Neural progenitor cell (in vitro differentiated cells): ENCODE data around the gene KIAA1217. TPM values are rescaled to one million over a fixed set of nuclear protein-coding genes. Genes with fewer than 3 reads are reported as not detected.

Experiments used
- DNase-seq: peaks from one replicate; pipeline ENCODE4 v3.0.0-alpha.2; 2016; ENCODE audit warnings: low spot score
- H2AFZ ChIP-seq: fragments of 200-600 bp; sonication (generic); replicated peaks from 2 replicates; pipeline ENCODE4 v1.6.1; 2016; ENCODE audit warnings: antibody characterized with exemption
- H3F3A ChIP-seq: fragments of 200-600 bp; sonication (generic); 2 replicates; pipeline ENCODE4 v1.6.1; 2016; ENCODE audit warnings: antibody characterized with exemption, low read depth
- H3K27ac ChIP-seq: fragments of 200-600 bp; sonication (generic); 2 replicates; pipeline ENCODE4 v1.5.1; 2016; ENCODE audit warnings: mild to moderate bottlenecking
- H3K27me3 ChIP-seq: fragments of 200-600 bp; sonication (generic); 2 replicates; pipeline ENCODE4 v1.6.1; 2016; ENCODE audit warnings: mild to moderate bottlenecking, moderate library complexity
- H3K36me3 ChIP-seq: fragments of 200-600 bp; sonication (generic); 2 replicates; pipeline ENCODE4 v1.5.1; 2016
- H3K4me1 ChIP-seq: fragments of 200-600 bp; sonication (generic); 2 replicates; pipeline ENCODE4 v1.6.1; 2016; ENCODE audit warnings: mixed run types
- H3K4me2 ChIP-seq: fragments of 200-600 bp; sonication (generic); 2 replicates; pipeline ENCODE4 v1.6.1; 2016
- H3K4me3 ChIP-seq: fragments of 200-600 bp; sonication (generic); 2 replicates; pipeline ENCODE4 v1.5.1; 2016
- H3K79me2 ChIP-seq: fragments of 200-600 bp; sonication (generic); 2 replicates; pipeline ENCODE4 v1.6.1; 2016; ENCODE audit warnings: low read depth
- H3K9ac ChIP-seq: fragments of 200-600 bp; sonication (generic); 2 replicates; pipeline ENCODE4 v1.6.1; 2016
- H3K9me3 ChIP-seq: fragments of 200-600 bp; sonication (generic); 2 replicates; pipeline ENCODE4 v1.5.1; 2016; ENCODE audit warnings: low read depth
- H4K20me1 ChIP-seq: fragments of 200-600 bp; sonication (generic); 2 replicates; pipeline ENCODE4 v1.6.1; 2016; ENCODE audit warnings: low read depth
- H3K27ac Mint-ChIP-seq: 3 replicates; pipeline ENCODE4 v1.8.0; 2021; ENCODE audit warnings: mixed read lengths
- H3K27me3 Mint-ChIP-seq: 2 replicates; pipeline ENCODE4 v1.8.0; 2022; ENCODE audit warnings: low read depth, mild to moderate bottlenecking, inconsistent platforms, moderate library complexity, mixed read lengths; ENCODE audit not compliant: insufficient read depth
- H3K36me3 Mint-ChIP-seq: 3 replicates; pipeline ENCODE4 v1.8.0; 2021; ENCODE audit warnings: mixed read lengths
- H3K4me1 Mint-ChIP-seq: 3 replicates; pipeline ENCODE4 v1.8.0; 2021; ENCODE audit warnings: mixed read lengths
- H3K4me3 Mint-ChIP-seq: 3 replicates; pipeline ENCODE4 v1.8.0; 2021; ENCODE audit warnings: mild to moderate bottlenecking, moderate library complexity, mixed read lengths
- H3K9me3 Mint-ChIP-seq: 3 replicates; pipeline ENCODE4 v1.8.0; 2020; ENCODE audit warnings: mixed read lengths
- EZH2 ChIP-seq: fragments of 200-600 bp; sonication (generic); IDR thresholded peaks from 2 replicates; pipeline ENCODE4 v1.6.1; 2017; ENCODE audit warnings: antibody characterized with exemption, mild to moderate bottlenecking, moderate library complexity
- EZH2phosphoT487 ChIP-seq: fragments of 200-600 bp; sonication (generic); IDR thresholded peaks from 2 replicates; pipeline ENCODE4 v1.6.1; 2017; ENCODE audit warnings: antibody characterized with exemption
- total RNA-seq: library from RNA; depleted of rRNA; stranded (reverse); fragments of >200 nt; gene quantifications from 2 replicates; pipeline ENCODE4 v1.2.3, GENCODE V29; 2015; ENCODE audit warnings: low replicate concordance
- TF ChIP-seq, protein P1 (sequence below): fragments of 200-600 bp; sonication (generic); IDR thresholded peaks from 2 replicates; pipeline ENCODE4 v1.5.1; 2017; ENCODE audit warnings: antibody characterized with exemption, mild to moderate bottlenecking

Gene KIAA1217
- total RNA-seq, 1 donor from 2014 or later = 13.1 TPM

GRCh38 chr10:24355056-24355688 lies 146.2 kb downstream of the KIAA1217 start:
- H2AFZ ChIP-seq = no peak overlapping the region
- no peak overlapping the region for H3K27ac ChIP-seq
- H3K9ac ChIP-seq = no peak overlapping the region
- no peaks in the 10 kb centered on the region for H3K9me3 ChIP-seq
- peaks cover 75% of the 10 kb centered on the region for H4K20me1 ChIP-seq
- H3K4me3 ChIP-seq = no peak overlapping the region
- H3K36me3 ChIP-seq = no peaks in the 10 kb centered on the region
- H3K27me3 ChIP-seq = peaks cover 20% of the 10 kb centered on the region
- no peak for DNase-seq
- H3K9me3 Mint-ChIP-seq = peaks cover 4% of the 10 kb centered on the region
- H3K27ac Mint-ChIP-seq = peak overlapping the region; percentile 69
- peaks cover 56% of the 10 kb centered on the region for H3K4me1 ChIP-seq
- H3K4me3 Mint-ChIP-seq = no peak overlapping the region
- TF ChIP-seq EZH2phosphoT487 (no peak), EZH2 (no peak)
- TF ChIP-seq, protein P1, sequence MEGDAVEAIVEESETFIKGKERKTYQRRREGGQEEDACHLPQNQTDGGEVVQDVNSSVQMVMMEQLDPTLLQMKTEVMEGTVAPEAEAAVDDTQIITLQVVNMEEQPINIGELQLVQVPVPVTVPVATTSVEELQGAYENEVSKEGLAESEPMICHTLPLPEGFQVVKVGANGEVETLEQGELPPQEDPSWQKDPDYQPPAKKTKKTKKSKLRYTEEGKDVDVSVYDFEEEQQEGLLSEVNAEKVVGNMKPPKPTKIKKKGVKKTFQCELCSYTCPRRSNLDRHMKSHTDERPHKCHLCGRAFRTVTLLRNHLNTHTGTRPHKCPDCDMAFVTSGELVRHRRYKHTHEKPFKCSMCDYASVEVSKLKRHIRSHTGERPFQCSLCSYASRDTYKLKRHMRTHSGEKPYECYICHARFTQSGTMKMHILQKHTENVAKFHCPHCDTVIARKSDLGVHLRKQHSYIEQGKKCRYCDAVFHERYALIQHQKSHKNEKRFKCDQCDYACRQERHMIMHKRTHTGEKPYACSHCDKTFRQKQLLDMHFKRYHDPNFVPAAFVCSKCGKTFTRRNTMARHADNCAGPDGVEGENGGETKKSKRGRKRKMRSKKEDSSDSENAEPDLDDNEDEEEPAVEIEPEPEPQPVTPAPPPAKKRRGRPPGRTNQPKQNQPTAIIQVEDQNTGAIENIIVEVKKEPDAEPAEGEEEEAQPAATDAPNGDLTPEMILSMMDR = no peak
- peaks cover 77% of the 10 kb centered on the region for H3K4me1 Mint-ChIP-seq
- H3K36me3 Mint-ChIP-seq = peaks cover 5% of the 10 kb centered on the region
- no peaks in the 10 kb centered on the region for H3K27me3 Mint-ChIP-seq
- no peak overlapping the region for H3K4me2 ChIP-seq
- peaks cover 35% of the 10 kb centered on the region for H3F3A ChIP-seq
- H3K79me2 ChIP-seq = no peaks in the 10 kb centered on the region

GRCh38 chr10:24357344-24358004 lies 148.5 kb downstream of the KIAA1217 start:
- Mint-ChIP-seq H3K27ac (peak overlapping the region; percentile 98), H3K4me1 (peaks cover 63% of the 10 kb centered on the region), H3K4me3 (peak overlapping the region; percentile 41), H3K9me3 (peaks cover 4% of the 10 kb centered on the region), H3K27me3 (peaks cover 2% of the 10 kb centered on the region), H3K36me3 (no peaks in the 10 kb centered on the region)
- Histone ChIP-seq H3F3A (peaks cover 24% of the 10 kb centered on the region), H3K9ac (no peak overlapping the region), H3K4me2 (peak overlapping the region; percentile 55), H3K4me3 (peak overlapping the region; percentile 7), H2AFZ (no peak overlapping the region), H3K27ac (peak overlapping the region; percentile 5), H3K36me3 (no peaks in the 10 kb centered on the region), H3K9me3 (no peaks in the 10 kb centered on the region), H3K4me1 (peaks cover 42% of the 10 kb centered on the region), H4K20me1 (peaks cover 66% of the 10 kb centered on the region), H3K79me2 (no peaks in the 10 kb centered on the region), H3K27me3 (peaks cover 20% of the 10 kb centered on the region)
- peak; percentile 87 for DNase-seq
- TF ChIP-seq EZH2phosphoT487 = peak; percentile 99
- TF ChIP-seq, protein P1 = no peak

DNA sequence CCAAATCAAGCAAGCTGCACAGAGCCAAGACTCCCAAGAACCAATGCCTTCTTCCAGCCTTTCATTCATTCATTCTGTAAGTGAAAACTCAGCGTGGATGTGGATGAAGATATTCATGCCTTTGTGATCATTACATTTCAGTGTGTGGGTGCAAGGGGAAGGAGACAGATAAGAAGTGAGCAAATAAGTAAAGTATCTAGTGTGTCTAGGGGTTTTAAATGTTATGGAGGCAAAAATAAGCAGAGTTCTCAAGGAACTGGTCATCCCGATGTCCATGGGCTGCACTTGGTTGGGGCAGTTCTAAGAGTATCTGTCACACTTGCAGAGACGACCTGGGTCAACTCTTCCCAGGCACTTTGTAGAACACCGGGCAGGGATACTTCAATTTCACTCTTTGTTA lies 149.1 kb downstream of the KIAA1217 start:
- Histone ChIP-seq H3K4me2 (peak overlapping the region; percentile 55), H3K27ac (peak overlapping the region; percentile 5), H3K9ac (no peak overlapping the region), H4K20me1 (peaks cover 60% of the 10 kb centered on the region), H3K36me3 (no peaks in the 10 kb centered on the region), H3F3A (peaks cover 24% of the 10 kb centered on the region), H2AFZ (no peak overlapping the region), H3K79me2 (no peaks in the 10 kb centered on the region), H3K4me1 (peaks cover 36% of the 10 kb centered on the region), H3K4me3 (no peak overlapping the region), H3K27me3 (peaks cover 20% of the 10 kb centered on the region), H3K9me3 (no peaks in the 10 kb centered on the region)
- DNase-seq = no peak
- Mint-ChIP-seq H3K27me3 (peaks cover 2% of the 10 kb centered on the region), H3K36me3 (no peaks in the 10 kb centered on the region), H3K9me3 (peaks cover 4% of the 10 kb centered on the region), H3K4me1 (peaks cover 58% of the 10 kb centered on the region), H3K27ac (peak overlapping the region; percentile 98), H3K4me3 (no peak overlapping the region)
- no peak for TF ChIP-seq EZH2phosphoT487
- TF ChIP-seq, protein P1 = no peak
- TF ChIP-seq EZH2 = no peak
